Stimulated activated CD4-positive, alpha-beta T cell treated with anti-CD3 and anti-CD28 coated beads, Interleukin-1b, Interleukin-23, amount 100 ng/mL, for 1 hour (primary cell): ENCODE results near the gene ARCN1.

Experiments
- DNase-seq, 2 donors: peaks; one replicate each; pipeline ENCODE4 v3.0.0-alpha.2; 2020; ENCODE audit warnings: low read depth in 2 of 2

The ARCN1 gene

GRCh38 chr11:118638726-118639125 is 66.5 kb downstream of the ARCN1 start:
- DNase-seq = no peak

- no peak for DNase-seq
These were observed 67.7 kb downstream of the ARCN1 start for GRCh38 chr11:118639899-118640298.

- no peak for DNase-seq
These were observed 68.3 kb downstream of the ARCN1 start for GRCh38 chr11:118640332-118641154.

- DNase-seq = no peak
These were observed 69.3 kb downstream of the ARCN1 start for GRCh38 chr11:118641397-118642019.

GRCh38 chr11:118643142-118643994 is 71.2 kb downstream of the ARCN1 start:
- DNase-seq = no peak

- no peak for DNase-seq
These were observed 71.8 kb downstream of the ARCN1 start for GRCh38 chr11:118643995-118644345.

- DNase-seq = no peak
These were observed 72.3 kb downstream of the ARCN1 start for GRCh38 chr11:118644496-118644895.

GRCh38 chr11:118645066-118645715 is 73.0 kb downstream of the ARCN1 start:
- DNase-seq = no peak

- DNase-seq = no peak
These were observed 74.2 kb downstream of the ARCN1 start for GRCh38 chr11:118646393-118646792.

GRCh38 chr11:118648291-118648690 is 76.1 kb downstream of the ARCN1 start:
- no peak for DNase-seq

GRCh38 chr11:118649941-118650340 is 77.7 kb downstream of the ARCN1 start:
- no peak for DNase-seq

GRCh38 chr11:118650366-118650765 is 78.2 kb downstream of the ARCN1 start:
- DNase-seq = no peak

GRCh38 chr11:118651820-118652219 is 79.6 kb downstream of the ARCN1 start:
- DNase-seq = no peak
